ENCODE data around the gene SIRPG.

Gene SIRPG

DNA sequence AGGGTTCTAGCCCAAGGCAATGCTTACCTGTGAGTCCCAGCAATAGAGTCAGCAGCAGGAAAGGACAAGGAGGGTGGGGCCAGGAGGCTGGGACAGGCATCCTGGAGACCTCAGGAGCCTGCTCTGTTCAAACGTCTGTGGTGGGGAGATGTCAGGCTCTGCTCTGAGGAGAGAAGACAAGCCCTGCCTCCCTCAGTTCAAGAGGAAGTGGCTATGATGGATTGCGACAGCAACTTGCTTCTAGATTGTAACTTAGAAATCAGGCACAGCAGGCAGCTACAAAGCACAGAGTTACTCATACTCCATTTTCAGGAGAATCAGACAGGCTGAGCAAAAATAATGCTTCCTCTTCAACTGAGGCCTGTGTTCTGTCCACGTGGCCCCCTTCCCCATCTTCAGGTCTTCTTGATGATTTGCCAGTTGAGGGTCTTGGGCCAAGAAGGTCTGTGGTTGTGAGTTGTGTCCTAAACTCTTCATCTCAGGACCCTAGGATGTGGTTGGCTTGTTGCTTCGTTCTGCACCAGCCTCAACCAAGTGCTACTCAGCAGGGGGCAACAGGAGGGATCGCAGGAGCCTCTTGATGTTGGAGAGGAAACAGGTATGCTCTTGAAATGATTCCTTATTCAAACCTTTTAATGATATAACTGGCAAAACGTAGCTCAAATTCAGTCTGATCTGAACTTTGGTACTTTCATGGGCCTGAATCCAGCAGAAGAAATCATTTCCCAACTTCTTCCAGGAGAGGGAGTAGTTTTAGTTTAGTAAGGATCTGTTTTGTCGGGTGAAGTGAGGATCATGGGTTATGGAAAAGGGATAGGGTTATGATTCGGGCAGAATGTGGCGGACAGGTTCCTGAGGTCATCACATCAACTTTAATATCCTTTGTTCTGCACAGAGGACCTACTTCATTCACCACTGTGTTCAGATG, 68.8 kb downstream of the SIRPG start:
- no peak for ATAC-seq

DNA sequence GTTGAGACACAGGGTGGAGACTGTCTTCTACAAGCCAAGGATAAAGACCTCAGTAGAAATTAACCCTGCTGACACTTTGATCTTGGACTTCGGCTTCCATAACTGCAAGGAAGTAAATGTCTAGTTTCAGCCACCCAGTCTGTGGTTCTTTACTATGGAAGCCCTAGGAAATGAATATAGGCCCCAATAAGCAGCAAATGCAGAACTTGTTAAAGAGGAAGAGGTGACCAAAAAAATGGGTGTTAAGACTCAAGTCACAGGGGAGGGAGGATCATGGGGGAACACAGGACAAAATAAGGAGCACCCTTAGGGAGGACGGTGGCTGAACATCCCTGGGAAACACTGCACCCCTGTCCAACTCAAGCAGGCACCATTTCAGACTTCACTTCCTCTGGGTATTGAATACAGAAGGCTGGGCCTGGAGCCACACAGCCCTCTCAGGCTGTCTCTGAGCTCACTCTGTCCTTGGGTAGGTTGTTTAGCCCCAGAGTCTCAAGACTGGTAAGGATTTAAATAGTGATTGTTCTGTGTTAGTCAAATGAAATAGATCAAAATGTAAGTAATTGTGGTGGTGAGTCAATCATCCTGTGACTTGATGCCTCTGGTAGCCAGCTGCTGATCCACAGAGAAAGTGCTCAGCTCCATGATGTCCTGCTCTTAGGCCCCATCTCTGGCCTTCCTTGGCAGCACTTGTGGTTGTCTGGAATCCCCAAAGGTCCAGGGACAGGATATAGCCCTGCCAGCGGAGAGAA, 69.6 kb downstream of the SIRPG start:
- no peak for ATAC-seq

DNA sequence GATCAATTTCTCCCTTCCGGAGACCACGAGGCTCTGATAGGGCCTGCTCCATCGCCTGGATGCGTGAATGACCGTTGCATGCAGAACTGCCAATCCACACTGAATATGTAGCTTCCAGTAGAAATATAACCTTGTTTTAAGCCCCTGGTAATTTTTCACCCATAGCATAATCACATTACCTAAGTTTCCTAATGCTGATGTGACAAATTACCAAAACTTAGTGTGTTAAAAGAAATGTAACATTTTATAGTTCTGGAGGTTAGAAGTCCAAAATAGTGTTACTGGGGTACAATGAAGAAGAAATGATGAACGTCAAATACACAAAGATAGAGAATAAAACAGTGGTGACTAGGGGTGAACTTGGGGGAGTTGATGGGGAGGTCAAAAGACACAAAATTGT, 78.1 kb downstream of the SIRPG start:
- no peak for ATAC-seq
